IPS-NIHi11 (cell line): ENCODE data around the gene MYCBPAP.
"Not testable (repeated sequence)": the region's sequence is repeated elsewhere in the genome, so short reads cannot be mapped to it uniquely, and the experiment has no call there.

ENCODE experiments used
- DNase-seq: peaks from one replicate; pipeline ENCODE4 v3.0.0; 2012; ENCODE audit warnings: mixed read lengths, low spot score

The MYCBPAP gene

GRCh38 chr17:50472286-50472685, 36.0 kb upstream of the MYCBPAP start:
- DNase-seq = no peak

DNA sequence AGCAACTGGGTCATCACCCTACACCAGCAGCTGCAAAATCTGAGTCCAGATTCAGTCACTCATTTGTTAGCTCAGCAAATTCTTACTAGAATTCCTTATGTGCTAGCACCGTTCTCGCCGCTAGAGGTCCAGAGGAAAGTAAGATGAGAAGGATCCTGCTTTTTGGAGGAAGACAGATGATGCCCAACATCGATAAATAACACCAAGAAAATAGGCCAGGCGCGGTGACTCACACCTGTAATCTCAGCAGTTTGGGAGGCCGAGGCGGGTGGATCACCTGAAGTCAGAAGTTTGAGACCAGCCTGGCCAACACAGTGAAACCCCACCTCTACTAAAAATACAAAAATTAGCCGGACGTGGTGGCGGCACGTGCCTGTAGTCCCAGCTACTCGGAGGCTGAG, 35.5 kb upstream of the MYCBPAP start:
- DNase-seq = not testable (repeated sequence)

- no peak for DNase-seq
Measured at GRCh38 chr17:50473901-50474300, 34.3 kb upstream of the MYCBPAP start.

DNA sequence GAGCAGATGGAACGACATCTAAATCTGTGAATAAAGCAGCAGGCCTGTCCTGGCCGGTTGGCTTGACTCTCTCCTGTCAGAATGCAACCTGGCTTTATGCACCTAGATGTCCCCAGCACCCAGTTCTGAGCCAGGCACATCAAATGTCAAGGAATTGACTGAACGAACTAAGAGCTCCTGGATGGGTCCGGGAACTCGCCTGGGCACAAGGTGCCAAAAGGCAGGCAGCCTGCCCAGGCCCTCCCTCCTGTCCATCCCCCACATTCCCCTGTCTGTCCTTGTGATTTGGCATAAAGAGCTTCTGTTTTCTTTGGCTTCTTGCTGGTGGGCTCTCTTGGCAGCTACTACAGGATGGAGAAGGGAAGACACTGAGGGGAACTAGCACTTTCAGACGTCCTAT, 33.7 kb upstream of the MYCBPAP start:
- DNase-seq = no peak

DNA sequence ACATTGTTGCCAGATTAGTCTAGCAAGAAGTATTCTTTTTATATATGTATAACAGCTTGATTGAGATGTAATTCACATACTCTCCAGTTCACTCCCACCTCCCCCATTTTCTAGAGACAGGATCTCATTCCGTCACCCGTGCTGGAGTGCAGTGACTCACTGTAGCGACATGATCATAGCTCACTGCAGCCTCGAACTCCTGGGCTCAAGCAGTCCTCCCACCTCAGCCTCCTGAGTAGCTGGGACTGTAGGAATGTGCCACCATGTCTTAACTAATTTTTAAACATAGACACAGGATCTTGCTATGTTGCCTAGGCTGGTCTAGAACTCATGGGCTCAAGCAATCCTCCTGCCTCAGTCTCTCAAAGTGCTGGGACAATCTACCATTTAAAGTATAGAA, 32.9 kb upstream of the MYCBPAP start:
- DNase-seq = no peak

DNA sequence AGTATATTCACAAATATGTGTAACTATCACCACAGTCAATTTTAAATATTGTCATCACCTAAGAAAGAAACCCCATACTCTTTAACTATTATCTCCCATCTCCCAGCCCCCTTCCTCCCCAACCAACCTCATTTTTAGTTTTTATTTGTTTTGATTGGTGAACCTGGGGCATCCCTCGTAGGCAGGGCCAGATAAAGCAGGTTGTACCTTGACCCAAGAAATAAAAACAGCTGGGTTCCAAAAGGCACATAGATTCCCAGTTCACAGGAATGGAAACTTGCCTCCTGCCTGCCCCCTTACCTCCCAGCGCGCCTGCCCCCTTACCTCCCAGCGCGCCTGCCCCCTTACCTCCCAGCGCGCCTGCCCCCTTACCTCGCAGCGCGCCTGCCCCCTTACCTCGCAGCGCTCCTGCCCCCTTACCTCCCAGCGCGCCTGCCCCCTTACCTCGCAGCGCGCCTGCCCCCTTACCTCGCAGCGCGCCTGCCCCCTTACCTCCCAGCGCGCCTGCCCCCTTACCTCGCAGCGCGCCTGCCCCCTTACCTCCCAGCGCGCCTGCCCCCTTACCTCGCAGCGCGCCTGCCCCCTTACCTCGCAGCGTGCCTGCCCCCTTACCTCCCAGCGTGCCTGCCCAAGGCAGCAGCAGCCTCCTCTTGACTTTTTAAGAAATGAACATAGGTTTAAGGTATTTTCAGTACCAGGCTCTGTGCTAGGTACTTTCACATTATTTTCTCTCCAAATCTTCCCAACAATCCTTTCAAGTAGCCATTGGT, 32.3 kb upstream of the MYCBPAP start:
- DNase-seq = not testable (repeated sequence)

DNA sequence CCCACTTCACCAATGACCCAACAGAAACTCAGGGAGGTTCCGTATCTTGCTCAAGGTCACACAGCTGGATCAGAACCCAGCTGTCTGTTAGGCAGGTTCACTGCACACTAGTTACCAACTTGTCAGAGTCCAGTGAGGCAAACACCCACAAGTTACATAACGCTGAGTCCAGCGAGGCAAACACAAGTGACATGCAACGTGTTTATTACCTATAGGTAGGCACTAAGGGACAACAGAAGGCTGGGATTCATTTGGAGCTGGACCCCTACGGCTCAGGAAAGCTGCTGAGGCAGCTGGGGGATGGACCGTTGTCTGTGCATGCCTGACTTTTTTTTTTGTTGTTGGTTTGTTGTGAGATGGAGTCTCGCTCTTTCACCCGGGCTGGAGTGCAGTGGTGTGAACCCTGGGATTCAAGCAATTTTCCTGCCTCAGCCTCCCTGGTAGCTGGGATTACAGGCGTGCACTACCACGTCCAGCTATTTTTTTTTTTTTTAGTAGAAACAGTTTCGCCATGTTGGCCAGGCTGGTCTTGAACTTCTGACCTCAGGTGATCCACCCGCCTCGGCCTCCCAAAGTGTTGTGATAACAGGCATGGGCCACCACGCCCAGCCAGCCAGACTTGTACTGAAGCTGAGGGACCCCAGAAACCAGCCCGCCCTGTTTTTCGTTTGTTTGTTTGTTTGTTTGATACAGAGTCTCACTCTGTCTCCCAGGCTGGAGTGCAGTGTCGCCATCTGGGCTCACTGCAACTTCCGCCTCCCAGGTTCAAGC, 31.5 kb upstream of the MYCBPAP start:
- no peak for DNase-seq

GRCh38 chr17:50477976-50478375, 30.3 kb upstream of the MYCBPAP start:
- no peak for DNase-seq

GRCh38 chr17:50478391-50479381, 29.6 kb upstream of the MYCBPAP start, which contains the start of gene RSAD1:
Gene RSAD1 (plus strand): TSS chr17:50478860. CDS start chr17:50478885, 25 bp downstream.
- peak; percentile 87 for DNase-seq

- peak; percentile 84 for DNase-seq
Measured at GRCh38 chr17:50479522-50480141, 28.6 kb upstream of the MYCBPAP start.

DNA sequence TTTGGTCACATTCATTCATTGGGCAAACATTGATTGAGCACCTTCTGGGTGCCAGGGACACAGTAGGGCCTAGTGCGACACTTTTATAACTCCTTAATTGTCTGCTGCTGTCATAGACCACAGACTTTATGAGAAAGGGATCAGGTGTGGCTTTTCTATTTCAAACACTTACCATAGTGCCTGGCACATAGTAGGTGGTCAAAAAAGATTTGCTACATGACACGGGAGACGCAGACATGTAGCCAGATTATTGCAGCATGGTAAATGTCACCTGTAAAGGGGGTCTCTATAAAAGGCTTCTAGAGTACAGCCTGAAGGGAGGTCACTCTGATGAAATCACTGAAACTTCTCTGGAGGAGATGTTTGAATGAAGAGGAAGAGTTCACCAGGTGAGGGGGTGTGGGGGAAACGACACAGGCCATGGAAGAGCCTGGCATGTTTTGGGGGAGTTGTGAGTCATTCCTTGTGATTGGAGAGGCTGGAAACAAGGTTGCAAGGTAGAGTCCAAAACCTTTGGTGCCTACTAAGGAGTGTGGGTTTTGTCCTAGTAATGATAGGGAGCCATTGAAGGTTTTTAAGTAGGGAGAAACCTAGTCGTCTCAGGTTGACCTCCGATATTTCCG, 28.0 kb upstream of the MYCBPAP start:
- DNase-seq = no peak

- DNase-seq = no peak
Measured at GRCh38 chr17:50480854-50481490, 27.3 kb upstream of the MYCBPAP start.

DNA sequence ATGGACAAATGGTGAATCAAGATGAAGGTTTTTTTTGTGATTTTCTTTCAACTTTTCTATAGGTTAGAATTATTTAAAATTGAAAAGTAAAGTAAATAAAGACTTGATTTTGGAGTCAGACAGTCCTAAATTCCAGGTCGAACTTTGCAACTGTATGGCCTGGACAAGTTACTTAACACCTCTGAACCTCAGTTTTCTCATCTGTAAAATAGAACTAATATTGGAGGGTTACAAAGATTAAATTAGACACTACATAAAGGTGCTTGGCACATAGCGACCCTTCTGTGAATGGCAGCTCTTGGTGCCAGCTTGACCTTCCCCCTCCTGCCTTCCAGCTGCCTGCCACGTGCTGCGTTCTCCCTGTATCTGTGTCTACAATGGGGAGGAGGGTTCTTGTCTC, 26.6 kb upstream of the MYCBPAP start:
- no peak for DNase-seq

DNA sequence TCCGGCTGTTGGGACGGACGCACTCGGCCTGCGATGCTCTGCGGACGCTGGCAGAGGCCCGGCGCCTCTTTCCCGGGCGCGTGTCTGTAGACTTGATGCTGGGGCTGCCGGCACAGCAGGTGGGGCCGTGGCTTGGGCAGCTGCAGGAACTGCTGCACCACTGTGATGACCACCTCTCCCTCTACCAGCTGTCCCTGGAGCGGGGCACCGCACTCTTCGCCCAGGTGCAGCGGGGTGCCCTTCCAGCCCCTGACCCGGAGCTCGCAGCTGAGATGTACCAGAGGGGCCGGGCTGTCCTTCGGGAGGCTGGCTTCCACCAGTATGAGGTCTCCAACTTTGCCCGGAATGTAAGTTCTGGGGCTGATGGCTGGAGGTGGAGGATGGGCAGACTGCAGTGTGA, 26.1 kb upstream of the MYCBPAP start:
- no peak for DNase-seq

DNA sequence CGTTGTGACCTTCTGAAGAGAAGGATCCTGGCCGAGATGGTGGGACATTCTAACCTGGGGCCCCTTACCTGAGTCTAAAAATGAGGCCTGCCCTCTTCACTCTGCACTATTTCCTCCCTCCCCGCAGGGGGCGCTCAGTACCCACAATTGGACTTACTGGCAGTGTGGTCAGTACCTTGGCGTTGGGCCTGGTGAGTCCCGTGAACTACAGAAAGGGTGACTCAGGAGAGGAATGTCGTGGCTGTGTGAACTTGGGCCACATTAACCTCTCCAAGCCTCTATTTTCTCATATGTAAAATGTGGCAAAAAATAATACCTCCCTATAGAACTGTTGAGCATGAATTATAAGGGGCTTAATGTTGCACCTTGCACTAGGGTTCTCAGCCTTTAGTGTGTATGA, 25.7 kb upstream of the MYCBPAP start:
- peak; percentile 83 for DNase-seq

DNA sequence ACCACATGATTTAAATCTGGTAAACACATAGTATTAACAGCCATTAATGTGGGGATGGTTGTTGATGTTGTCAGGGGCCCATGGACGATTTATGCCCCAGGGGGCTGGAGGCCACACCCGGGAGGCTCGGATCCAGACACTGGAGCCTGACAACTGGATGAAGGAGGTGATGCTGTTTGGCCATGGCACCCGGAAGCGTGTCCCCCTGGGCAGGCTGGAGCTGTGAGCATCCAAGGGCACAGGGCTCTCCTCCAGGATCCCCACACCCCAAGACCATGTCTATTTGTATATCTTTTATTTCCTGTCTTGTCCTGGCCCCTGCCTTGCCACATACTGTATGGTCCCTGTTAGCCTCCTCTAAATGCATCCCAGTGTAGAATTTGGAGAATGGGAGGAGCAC, 25.0 kb upstream of the MYCBPAP start:
- DNase-seq = no peak

DNA sequence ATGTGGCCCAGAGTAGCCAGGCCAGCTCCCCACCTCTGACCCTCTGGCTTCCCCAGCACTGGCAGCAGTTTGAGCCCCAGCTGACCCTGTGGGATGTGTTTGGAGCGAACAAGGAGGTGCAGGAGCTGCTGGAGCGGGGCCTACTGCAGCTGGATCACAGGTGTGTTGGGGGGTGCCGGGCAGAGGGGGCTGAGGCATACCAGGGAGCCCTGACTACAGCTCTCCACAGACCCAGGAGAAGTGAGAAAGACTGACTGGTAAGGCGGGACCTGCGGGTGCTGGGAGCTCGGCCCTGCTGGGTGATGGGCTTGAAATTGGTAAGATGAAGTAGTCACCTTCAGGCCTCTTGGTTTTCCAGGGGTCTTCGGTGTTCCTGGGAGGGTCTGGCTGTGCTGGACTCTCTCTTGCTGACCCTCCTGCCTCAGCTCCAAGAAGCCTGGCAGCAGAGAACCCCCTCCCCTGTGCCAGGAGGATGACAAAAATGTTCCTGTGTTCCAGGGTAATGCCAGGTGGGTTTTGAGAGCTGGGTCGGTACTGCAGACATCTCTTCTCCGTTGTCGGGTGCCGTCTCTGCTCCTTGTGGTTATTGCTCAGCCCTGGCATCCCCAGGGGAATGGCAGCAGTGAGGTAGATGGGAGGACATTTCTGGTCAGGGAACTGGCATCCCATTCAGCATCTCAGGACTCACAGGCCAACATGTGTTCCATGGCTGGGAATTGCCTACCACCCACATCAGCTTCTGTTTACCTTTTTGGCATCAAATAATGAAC, 23.7 kb upstream of the MYCBPAP start:
- no peak for DNase-seq

DNA sequence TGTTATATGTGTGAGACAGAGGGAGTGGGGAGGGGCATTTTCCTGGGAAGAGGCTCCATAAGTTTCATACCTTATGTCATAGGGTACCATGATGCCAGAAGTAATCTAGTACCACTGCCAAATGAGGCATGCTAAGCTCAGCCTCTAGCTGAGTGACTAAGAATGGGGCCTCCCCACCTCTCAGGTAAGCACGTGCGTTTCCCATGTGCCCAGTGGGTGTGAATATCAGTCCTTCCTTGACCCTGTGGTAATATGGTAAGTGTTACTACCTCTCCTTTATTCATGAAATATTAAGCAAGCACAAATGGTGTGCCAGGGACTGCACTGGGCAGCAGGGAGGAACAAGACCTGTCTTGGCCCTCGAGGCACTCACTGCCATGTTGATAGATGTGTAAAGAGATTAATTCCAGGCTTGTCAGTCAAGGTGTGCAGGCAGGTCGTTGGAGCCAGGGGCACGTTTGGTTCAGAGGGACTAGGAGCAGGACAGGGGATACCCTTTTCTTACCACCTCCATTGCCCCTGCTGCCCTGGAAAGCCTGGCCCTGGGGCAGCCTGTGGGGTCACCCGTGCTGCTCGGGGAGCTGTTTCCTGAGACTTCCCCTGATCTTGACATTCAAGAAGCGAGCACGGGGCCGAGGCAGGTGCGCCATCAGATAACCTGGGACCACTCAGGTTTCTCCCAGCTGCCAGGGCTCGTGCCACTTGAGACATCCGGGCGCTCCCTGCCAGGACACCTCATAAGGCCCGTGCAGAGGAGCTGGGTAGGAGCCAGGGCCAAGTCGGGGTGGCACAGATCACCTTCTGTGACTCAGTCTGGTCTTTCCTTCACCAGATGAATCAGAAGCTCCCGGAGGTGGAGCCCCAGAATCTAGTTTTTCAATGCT, 20.8 kb upstream of the MYCBPAP start:
- DNase-seq = no peak

DNA sequence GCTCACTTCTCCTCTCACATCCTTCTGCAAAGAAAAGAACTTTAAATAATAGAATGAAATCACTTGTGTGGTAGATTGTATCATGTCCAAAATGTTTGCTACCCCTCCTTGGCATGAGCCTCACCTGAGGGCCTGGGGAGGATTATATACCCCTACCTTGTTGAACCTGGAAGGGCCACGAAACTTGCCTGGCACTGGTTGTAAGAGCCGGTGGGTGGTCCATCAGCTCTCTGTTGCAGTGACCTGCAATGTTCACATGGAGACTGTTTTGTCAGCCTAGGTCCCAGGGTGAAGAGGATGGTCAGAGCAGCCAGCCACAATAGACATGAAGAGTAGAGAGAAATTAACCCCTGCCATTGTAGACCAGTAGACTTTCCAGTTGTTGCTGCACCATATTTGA, 19.4 kb upstream of the MYCBPAP start:
- DNase-seq = no peak
